ENCODE measurements around the gene TACO1. TPM values are rescaled to one million over a fixed set of nuclear protein-coding genes. Genes with fewer than 3 reads are reported as not detected.

TACO1 gene
- total RNA-seq, 1 donor from 2014 or later, result 19.5 TPM

DNA sequence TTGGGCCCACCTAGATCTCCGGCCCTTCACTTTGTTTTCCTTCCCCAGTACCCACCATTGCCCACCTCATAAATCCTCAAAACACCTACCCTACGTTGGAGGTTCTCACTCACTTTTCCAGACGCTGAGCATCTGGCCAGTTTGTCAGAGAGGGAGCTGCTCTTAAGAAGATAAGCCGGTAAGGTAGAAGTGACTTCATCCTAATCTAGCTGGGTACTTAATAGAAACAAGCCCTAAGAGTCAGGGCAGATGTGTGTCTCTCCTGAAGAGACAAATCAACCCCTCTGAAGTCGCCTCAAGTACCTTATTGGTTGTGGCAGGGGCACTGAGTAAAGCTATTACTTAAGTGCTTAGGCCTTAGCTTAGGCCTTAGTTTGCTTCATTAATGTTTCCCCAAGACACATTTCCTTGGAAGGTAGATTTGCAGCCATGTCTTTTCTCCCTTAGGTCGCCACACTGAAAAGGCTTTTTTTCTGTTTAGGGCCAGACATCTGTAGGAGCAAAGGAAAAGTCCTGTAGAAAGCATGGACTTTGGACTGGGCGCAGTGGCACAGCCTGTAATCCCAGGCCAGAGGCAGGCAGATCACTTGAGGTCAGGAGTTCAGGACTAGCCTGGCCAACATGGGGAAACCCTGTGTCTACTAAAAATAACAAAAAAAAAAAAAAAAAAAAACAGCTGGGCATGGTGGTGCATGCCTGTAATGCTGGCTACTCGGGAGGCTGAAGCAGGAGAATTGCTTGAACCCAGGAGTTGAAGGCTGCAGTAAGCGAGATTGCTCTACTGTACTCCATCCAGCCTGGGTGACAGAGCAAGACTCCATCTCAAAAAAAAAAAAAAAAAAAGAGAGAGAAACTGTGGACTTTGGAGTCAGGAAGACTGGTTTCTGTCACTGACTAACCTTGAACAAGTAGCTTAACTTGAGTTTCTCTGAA, 1.0 kb downstream of the TACO1 start:
- no peaks in the 10 kb centered on the region for H3K27me3 ChIP-seq (ENCODE audit: insufficient read depth, low read length)
- no peak for FAIRE-seq
- peak overlapping the region; percentile 84 for H2AFZ ChIP-seq (ENCODE audit: low read depth, low read length)
- Mint-ChIP-seq H3K27me3 (ENCODE audit: low read depth, unreplicated experiment) (no peaks in the 10 kb centered on the region), H3K4me3 (ENCODE audit: unreplicated experiment) (peak overlapping the region; percentile 89), H3K4me1 (ENCODE audit: low read depth, unreplicated experiment) (peaks cover 7% of the 10 kb centered on the region), H3K36me3 (ENCODE audit: low read depth, unreplicated experiment) (peaks cover 9% of the 10 kb centered on the region), H3K9me3 (ENCODE audit: unreplicated experiment) (no peaks in the 10 kb centered on the region), H3K27ac (ENCODE audit: unreplicated experiment) (peak overlapping the region; percentile 15)
- H3K36me3 ChIP-seq (ENCODE audit: insufficient read depth, low read length), result peaks cover 14% of the 10 kb centered on the region
- TF ChIP-seq EZH2 (IDR thresholded peaks at IDR 0.05; ENCODE audit: insufficient read depth, low read length), result no peak
- no peak for TF ChIP-seq CTCF (IDR thresholded peaks at IDR 0.05; ENCODE audit: insufficient read depth, low read depth, low read length)
- H3K27ac ChIP-seq (ENCODE audit: low read depth, low read length), result peak overlapping the region; percentile 72
- H3K4me2 ChIP-seq (ENCODE audit: low read length), result peak overlapping the region; percentile 95
- no peaks in the 10 kb centered on the region for H4K20me1 ChIP-seq (ENCODE audit: insufficient read depth, low read length)
- H3K9me3 ChIP-seq (ENCODE audit: insufficient read depth, low read depth, low read length), result no peaks in the 10 kb centered on the region
- H3K79me2 ChIP-seq (ENCODE audit: insufficient read depth, low read length), result peaks cover 15% of the 10 kb centered on the region
- DNase-seq (ENCODE audit: low read depth), result peak; percentile 16
- H3K9ac ChIP-seq (ENCODE audit: low read length), result peak overlapping the region; percentile 90
- peak overlapping the region; percentile 82 for H3K4me3 ChIP-seq (ENCODE audit: insufficient read depth, low read depth, low read length)
- H3K4me1 ChIP-seq (ENCODE audit: insufficient read depth, low read length), result peaks cover 14% of the 10 kb centered on the region

DNA sequence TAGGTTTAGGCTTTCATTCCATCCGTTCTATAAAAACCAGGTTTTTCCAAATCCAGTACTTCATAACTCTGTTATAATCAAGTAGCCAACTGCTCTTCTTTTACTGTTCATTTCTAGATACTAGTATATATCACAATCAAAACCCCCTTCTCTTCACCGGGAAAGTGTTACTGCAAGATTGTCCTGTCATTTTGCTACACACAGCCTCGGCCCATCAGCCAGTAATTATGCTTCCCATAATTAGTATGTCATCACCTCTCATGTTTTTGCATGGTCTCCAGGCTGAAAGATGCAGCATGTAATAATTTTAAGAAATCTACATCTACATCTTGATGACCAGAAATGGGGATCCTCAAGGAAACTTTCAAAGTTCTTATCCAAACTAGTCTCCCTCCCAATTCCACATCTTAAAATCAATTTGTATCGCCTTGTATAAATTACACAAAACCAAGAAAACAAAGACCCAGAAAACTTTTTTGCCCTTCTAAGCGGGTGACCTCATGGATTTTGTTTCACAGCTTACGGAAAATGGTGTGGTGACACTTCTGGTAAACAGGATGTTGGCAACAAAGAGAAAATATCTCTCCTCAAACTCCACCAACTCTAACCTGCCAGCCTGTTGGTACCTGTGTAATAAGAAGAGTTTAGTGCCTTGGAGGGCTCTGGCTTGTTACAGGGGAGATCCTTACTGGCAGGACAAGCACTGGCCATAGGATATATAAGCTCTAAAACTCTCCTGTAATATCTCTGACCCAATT, 9.3 kb downstream of the TACO1 start:
- Histone ChIP-seq H3K9me3 (ENCODE audit: insufficient read depth, low read depth, low read length) (no peaks in the 10 kb centered on the region), H3K27ac (ENCODE audit: low read depth, low read length) (no peak overlapping the region), H3K27me3 (ENCODE audit: insufficient read depth, low read length) (no peaks in the 10 kb centered on the region), H3K36me3 (ENCODE audit: insufficient read depth, low read length) (peaks cover 36% of the 10 kb centered on the region), H3K4me2 (ENCODE audit: low read length) (no peak overlapping the region), H3K79me2 (ENCODE audit: insufficient read depth, low read length) (no peaks in the 10 kb centered on the region), H4K20me1 (ENCODE audit: insufficient read depth, low read length) (no peaks in the 10 kb centered on the region), H2AFZ (ENCODE audit: low read depth, low read length) (no peak overlapping the region), H3K4me3 (ENCODE audit: insufficient read depth, low read depth, low read length) (no peak overlapping the region), H3K4me1 (ENCODE audit: insufficient read depth, low read length) (no peaks in the 10 kb centered on the region), H3K9ac (ENCODE audit: low read length) (no peak overlapping the region)
- DNase-seq (ENCODE audit: low read depth) (no peak), FAIRE-seq (no peak)
- Mint-ChIP-seq H3K27me3 (ENCODE audit: low read depth, unreplicated experiment) (no peaks in the 10 kb centered on the region), H3K36me3 (ENCODE audit: low read depth, unreplicated experiment) (peaks cover 19% of the 10 kb centered on the region), H3K4me3 (ENCODE audit: unreplicated experiment) (no peak overlapping the region), H3K9me3 (ENCODE audit: unreplicated experiment) (no peaks in the 10 kb centered on the region), H3K27ac (ENCODE audit: unreplicated experiment) (no peak overlapping the region), H3K4me1 (ENCODE audit: low read depth, unreplicated experiment) (no peaks in the 10 kb centered on the region)
- TF ChIP-seq EZH2 (IDR thresholded peaks at IDR 0.05; ENCODE audit: insufficient read depth, low read length), result no peak
- TF ChIP-seq CTCF (IDR thresholded peaks at IDR 0.05; ENCODE audit: insufficient read depth, low read depth, low read length), result no peak

Measured in astrocyte (in vitro differentiated cells and primary cell).